DOHH2 (cell line): Measurements from ENCODE around the gene JUN.

Experiments
- H3F3A ChIP-seq: fragments of 200-600 bp; sonication (generic), shearing (Covaris generic); 2 replicates; pipeline ENCODE4 v1.6.0; 2016; ENCODE audit warnings: antibody characterized with exemption, mild to moderate bottlenecking; ENCODE audit not compliant: control insufficient read depth, insufficient read depth
- H3K27ac ChIP-seq: fragments of 200-600 bp; sonication (generic); 2 replicates; pipeline ENCODE4 v1.5.1; 2014; ENCODE audit warnings: low read depth, mild to moderate bottlenecking, low read length, moderate library complexity
- H3K27me3 ChIP-seq: fragments of 200-600 bp; sonication (generic); 2 replicates; pipeline ENCODE4 v1.6.1; 2014; ENCODE audit warnings: mild to moderate bottlenecking, low read length, mixed read lengths; ENCODE audit not compliant: control insufficient read depth
- H3K36me3 ChIP-seq: fragments of 200-600 bp; sonication (generic); 2 replicates; pipeline ENCODE4 v1.6.1; 2014; ENCODE audit warnings: mild to moderate bottlenecking, low read length, moderate library complexity, mixed read lengths; ENCODE audit not compliant: control insufficient read depth
- H3K4me1 ChIP-seq: fragments of 200-600 bp; sonication (generic); 2 replicates; pipeline ENCODE4 v1.6.1; 2014; ENCODE audit warnings: mild to moderate bottlenecking, low read length, mixed read lengths; ENCODE audit not compliant: control insufficient read depth
- H3K4me2 ChIP-seq: fragments of 200-600 bp; sonication (generic); 2 replicates; pipeline ENCODE4 v1.6.0; 2014; ENCODE audit warnings: mild to moderate bottlenecking, low read length, moderate library complexity
- H3K4me3 ChIP-seq: fragments of 200-600 bp; sonication (generic); 2 replicates; pipeline ENCODE4 v1.5.1; 2014; ENCODE audit warnings: mild to moderate bottlenecking, low read length, mixed read lengths
- H3K79me2 ChIP-seq: fragments of 200-600 bp; sonication (generic); 2 replicates; pipeline ENCODE4 v1.6.1; 2014; ENCODE audit warnings: mild to moderate bottlenecking, low read length, mixed read lengths; ENCODE audit not compliant: control insufficient read depth
- H3K9me2 ChIP-seq: fragments of 200-600 bp; sonication (generic); replicated peaks from 2 replicates; pipeline ENCODE4 v1.6.1; 2014; ENCODE audit warnings: mild to moderate bottlenecking, low read length, mixed read lengths; ENCODE audit not compliant: control insufficient read depth
- H3K9me3 ChIP-seq: fragments of 200-600 bp; sonication (generic); 2 replicates; pipeline ENCODE4 v1.6.1; 2014; ENCODE audit warnings: antibody characterized with exemption, low read length, mixed read lengths; ENCODE audit not compliant: control insufficient read depth, insufficient read depth
- H4K20me1 ChIP-seq: fragments of 200-600 bp; sonication (generic); 2 replicates; pipeline ENCODE4 v1.6.0; 2014; ENCODE audit warnings: low read depth, mild to moderate bottlenecking, antibody characterized with exemption, low read length, moderate library complexity; ENCODE audit not compliant: control insufficient read depth, insufficient read depth
- EZH2phosphoT487 ChIP-seq: fragments of 200-600 bp; sonication (generic); IDR thresholded peaks from 2 replicates; pipeline ENCODE4 v1.6.1; 2017; ENCODE audit warnings: borderline replicate concordance, mild to moderate bottlenecking, antibody characterized with exemption, low read length, moderate library complexity, mixed read lengths
- TF ChIP-seq, protein P1 (sequence below): fragments of 200-600 bp; sonication (generic); IDR thresholded peaks from one replicate; pipeline ENCODE4 v1.5.1; 2014; ENCODE audit warnings: antibody characterized with exemption, mild to moderate bottlenecking, low read depth, low read length; ENCODE audit not compliant: poor library complexity, severe bottlenecking

The JUN gene

GRCh38 chr1:58768971-58769808, 14.7 kb downstream of the JUN start:
- Histone ChIP-seq H4K20me1 (no peaks in the 10 kb centered on the region), H3K27ac (no peak overlapping the region), H3K79me2 (no peaks in the 10 kb centered on the region), H3K9me2 (no peaks in the 10 kb centered on the region), H3K4me2 (no peak overlapping the region), H3K36me3 (no peaks in the 10 kb centered on the region), H3K27me3 (peaks cover 1% of the 10 kb centered on the region; the same call in 1 of the 2 replicates), H3K4me3 (no peak overlapping the region), H3F3A (no peaks in the 10 kb centered on the region), H3K9me3 (no peaks in the 10 kb centered on the region), H3K4me1 (no peaks in the 10 kb centered on the region)
- no peak for TF ChIP-seq EZH2phosphoT487
- TF ChIP-seq, protein P1, sequence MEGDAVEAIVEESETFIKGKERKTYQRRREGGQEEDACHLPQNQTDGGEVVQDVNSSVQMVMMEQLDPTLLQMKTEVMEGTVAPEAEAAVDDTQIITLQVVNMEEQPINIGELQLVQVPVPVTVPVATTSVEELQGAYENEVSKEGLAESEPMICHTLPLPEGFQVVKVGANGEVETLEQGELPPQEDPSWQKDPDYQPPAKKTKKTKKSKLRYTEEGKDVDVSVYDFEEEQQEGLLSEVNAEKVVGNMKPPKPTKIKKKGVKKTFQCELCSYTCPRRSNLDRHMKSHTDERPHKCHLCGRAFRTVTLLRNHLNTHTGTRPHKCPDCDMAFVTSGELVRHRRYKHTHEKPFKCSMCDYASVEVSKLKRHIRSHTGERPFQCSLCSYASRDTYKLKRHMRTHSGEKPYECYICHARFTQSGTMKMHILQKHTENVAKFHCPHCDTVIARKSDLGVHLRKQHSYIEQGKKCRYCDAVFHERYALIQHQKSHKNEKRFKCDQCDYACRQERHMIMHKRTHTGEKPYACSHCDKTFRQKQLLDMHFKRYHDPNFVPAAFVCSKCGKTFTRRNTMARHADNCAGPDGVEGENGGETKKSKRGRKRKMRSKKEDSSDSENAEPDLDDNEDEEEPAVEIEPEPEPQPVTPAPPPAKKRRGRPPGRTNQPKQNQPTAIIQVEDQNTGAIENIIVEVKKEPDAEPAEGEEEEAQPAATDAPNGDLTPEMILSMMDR: peak; percentile 80

- no peak overlapping the region for H3K4me2 ChIP-seq
- H3K9me2 ChIP-seq: no peaks in the 10 kb centered on the region
- no peaks in the 10 kb centered on the region for H4K20me1 ChIP-seq
- H3K4me3 ChIP-seq: no peak overlapping the region
- no peaks in the 10 kb centered on the region for H3K9me3 ChIP-seq
- H3K79me2 ChIP-seq: no peaks in the 10 kb centered on the region
- peaks cover 3% of the 10 kb centered on the region; the same call in 1 of the 2 replicates for H3K27me3 ChIP-seq
- no peaks in the 10 kb centered on the region for H3K36me3 ChIP-seq
- TF ChIP-seq, protein P1: no peak
- no peak for TF ChIP-seq EZH2phosphoT487
- H3K27ac ChIP-seq: no peak overlapping the region
- no peaks in the 10 kb centered on the region for H3F3A ChIP-seq
- no peaks in the 10 kb centered on the region for H3K4me1 ChIP-seq
Measured at GRCh38 chr1:58768191-58768731, 15.6 kb downstream of the JUN start.

GRCh38 chr1:58767143-58767542, 16.7 kb downstream of the JUN start:
- Histone ChIP-seq H3K4me2 (no peak overlapping the region), H4K20me1 (no peaks in the 10 kb centered on the region), H3K9me3 (no peaks in the 10 kb centered on the region), H3K4me3 (no peak overlapping the region), H3K79me2 (no peaks in the 10 kb centered on the region), H3K4me1 (no peaks in the 10 kb centered on the region), H3K9me2 (no peaks in the 10 kb centered on the region), H3F3A (no peaks in the 10 kb centered on the region), H3K27ac (no peak overlapping the region), H3K36me3 (no peaks in the 10 kb centered on the region), H3K27me3 (peaks cover 7% of the 10 kb centered on the region; the same call in 1 of the 2 replicates)
- TF ChIP-seq EZH2phosphoT487: no peak
- TF ChIP-seq, protein P1: no peak
